Measurements from ENCODE around the gene CERS6.

CERS6 gene

DNA sequence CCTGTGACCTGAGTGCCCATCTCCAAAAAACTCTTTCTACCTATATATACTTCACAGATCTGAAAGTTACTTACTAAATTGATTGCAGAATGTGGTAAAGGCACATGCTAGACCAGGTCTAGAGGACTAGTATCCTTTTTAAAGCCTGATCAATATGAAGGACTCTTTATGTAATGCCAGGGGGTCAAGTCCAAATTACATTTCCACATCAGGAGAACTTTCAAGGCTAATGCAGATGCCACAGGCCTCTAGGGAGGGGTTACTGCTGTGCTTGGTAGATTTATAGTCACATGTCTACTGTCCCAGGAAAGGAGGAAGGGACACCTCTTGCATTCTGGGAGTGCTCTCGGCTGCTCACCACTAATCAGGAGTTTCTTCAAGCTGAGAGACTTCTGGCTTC lies 227.9 kb downstream of the CERS6 start:
- TF ChIP-seq GATA3 (IDR thresholded peaks at IDR 0.05; ENCODE audit: low read depth, low read length), result no peak
- TF ChIP-seq GATA2 (IDR thresholded peaks at IDR 0.05; ENCODE audit: low read depth, low read length), result no peak

DNA sequence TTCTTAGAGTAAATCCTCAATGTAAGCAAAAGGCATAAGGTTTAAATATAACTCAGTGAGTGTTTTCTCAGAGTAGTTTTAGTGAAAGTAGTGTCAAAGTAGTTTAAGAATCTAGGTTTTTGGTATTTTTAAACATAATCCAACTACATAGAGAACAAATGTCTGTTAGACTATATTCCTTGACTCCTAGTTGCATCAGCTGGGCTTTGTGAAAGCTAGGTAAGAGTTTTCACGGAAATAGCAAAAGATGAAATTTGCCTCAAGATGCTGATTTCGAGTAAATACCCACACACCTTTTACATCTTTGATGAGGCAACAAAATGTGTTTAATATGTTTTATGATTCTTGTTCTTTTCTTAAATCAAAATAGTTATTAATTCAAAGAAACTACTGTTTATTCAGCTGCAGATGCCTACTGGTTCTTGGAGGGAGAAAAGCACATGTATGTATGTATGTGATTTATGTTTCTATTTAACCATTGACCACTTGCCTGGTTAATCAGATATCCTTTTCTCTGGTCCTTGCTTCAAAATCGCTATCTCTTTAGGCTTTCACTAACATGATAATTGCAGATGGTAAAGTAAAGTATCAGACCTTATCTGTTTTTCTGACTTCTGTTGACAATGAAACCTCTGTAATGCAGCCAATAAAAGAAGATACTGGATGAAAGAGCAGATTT lies 229.0 kb downstream of the CERS6 start:
- TF ChIP-seq GATA2 (IDR thresholded peaks at IDR 0.05; ENCODE audit: low read depth, low read length), result peak; percentile 67; the same call in 1 of the 2 replicates
- TF ChIP-seq GATA3 (IDR thresholded peaks at IDR 0.05; ENCODE audit: low read depth, low read length), result peak; percentile 86

DNA sequence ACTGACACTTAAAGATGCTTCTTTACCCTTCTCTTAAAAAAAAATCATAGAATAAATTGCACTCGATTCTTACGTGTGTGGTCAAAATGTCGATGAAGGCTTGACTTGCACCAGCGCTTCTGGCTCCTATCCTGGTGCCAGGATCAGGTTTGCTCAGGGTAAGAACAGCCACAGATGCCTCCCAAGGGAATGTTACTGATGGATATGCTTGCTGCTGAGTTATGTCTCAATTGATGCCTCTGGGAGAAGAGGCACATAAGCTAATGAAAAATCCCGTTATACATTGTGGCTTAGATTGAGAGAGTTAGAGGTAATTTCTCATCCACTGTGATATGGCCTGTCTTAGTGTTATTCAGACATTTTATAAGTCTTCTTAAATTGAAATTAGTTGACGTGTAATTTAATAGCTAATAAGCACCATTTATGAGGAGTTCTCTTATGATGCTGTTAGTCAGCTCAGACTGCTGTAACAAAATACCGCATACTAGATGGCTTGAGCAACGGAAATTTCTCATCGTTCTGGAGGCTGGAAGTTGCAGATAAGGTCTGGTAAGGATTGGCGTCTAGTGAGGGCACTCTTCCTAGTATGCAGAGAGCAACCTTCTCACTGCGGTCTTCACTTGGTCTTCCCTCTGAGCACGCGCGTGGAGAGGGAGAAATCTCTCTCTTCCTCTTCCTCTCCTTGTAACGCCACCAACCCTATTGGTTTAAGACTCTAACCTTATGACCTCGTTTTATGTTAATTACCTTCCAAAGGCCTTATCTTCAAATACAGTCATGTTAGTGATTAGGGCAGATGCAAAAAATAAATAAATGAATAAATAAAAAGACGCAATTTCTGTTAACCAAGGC lies 229.8 kb downstream of the CERS6 start:
- TF ChIP-seq GATA3 (IDR thresholded peaks at IDR 0.05; ENCODE audit: low read depth, low read length) (0 out of 2 replicates have a peak, but pooled peaks have one; percentile 24), GATA2 (IDR thresholded peaks at IDR 0.05; ENCODE audit: low read depth, low read length) (peak; percentile 7; the same call in 1 of the 2 replicates)

DNA sequence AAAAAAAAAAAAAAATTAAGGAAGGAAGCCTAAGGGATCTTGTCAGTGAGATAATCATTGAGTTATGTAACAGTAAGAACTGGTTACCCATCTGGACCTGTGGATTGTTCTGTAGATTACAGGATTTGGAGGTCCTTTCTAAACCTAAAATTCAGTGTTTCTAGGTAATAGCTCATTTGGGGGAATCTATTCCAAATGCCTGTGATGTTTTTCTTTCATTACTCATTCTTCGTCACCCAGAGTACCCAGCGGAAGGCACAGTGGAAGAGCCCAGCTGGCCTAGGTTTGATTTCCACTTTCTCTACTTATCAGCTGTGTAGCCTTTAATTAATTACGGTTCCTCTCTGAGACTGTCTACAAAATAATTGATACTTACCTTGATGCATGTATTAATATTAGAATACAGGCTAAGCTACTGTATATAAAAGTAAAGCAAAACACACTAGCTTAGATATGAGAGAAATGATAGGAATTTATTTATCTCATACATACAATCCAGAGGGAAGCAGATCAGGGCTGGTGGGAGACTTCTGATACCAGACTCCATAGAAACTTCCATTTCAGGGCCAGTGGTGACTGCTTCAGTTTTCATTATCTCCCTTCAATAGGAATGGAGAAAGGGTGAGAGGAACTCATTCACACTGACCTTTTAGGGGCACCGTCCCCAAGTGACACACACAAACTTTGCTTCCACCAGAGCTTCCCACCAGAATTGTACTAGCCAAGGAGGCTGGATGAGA lies 230.6 kb downstream of the CERS6 start:
- TF ChIP-seq GATA3 (IDR thresholded peaks at IDR 0.05; ENCODE audit: low read depth, low read length), result no peak
- TF ChIP-seq GATA2 (IDR thresholded peaks at IDR 0.05; ENCODE audit: low read depth, low read length), result no peak

DNA sequence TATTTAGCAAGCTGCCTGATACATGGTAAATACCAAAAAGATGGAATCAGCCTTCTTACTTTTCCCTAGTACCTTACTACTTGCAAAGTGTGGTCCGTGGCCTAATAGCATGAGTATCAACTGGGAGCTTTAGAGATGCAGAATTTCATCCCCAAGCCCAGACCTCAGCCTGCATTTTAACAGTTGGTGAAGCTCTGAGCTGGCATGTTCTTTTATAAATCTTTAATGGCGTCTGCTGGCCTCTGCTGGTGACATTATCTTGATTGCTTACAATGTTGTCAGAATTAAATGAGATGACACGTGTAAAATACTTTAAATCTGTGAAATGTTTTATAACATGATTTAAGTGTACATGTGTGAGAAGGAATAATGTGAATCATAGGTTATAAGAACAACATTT lies 231.2 kb downstream of the CERS6 start:
- TF ChIP-seq GATA3 (IDR thresholded peaks at IDR 0.05; ENCODE audit: low read depth, low read length) (no peak), GATA2 (IDR thresholded peaks at IDR 0.05; ENCODE audit: low read depth, low read length) (no peak)

DNA sequence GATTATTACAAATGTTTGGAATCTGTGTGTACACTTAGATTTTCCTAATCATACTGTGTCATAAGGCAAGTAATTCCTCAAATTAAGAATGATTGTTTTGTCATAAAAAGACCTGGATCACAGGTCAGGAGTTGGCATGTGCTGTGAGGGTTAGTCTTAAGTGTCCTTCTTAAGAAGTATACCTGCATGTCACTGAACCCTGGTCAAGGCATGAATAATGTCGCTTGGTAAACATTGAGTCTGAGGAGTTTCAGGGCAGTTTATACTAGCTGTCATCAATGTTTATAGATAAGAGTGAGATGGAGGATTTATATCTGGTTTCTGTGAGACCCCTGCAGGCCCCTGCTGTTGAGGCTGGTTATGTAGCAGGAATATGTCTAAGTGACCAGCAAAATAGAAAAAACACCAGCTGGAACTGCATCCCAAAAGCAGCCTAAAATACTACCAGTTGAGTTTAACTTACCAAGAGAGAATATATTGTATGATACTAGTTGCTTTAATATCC lies 234.4 kb downstream of the CERS6 start:
- TF ChIP-seq GATA2 (IDR thresholded peaks at IDR 0.05; ENCODE audit: low read depth, low read length), result no peak
- TF ChIP-seq GATA3 (IDR thresholded peaks at IDR 0.05; ENCODE audit: low read depth, low read length), result no peak

DNA sequence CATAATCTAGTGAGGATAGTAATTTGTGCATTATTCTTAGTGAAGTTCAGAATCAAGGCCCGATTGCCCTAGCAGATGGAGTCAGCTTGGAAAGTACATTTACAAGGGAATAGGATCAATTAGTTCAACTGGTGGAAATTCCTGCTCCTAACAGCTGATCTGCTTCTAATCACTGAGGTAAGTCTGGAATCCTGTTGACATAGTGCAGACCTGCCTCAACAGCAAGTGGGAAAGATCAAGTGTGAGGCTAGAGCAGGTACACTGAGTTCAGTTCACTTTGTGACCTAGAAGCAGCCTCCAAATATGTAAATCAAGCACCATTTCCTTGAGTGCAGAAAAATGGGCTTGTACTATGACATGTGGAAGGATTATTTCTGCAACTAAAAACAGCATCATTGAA lies 235.1 kb downstream of the CERS6 start:
- TF ChIP-seq GATA2 (IDR thresholded peaks at IDR 0.05; ENCODE audit: low read depth, low read length), result no peak
- TF ChIP-seq GATA3 (IDR thresholded peaks at IDR 0.05; ENCODE audit: low read depth, low read length), result no peak

DNA sequence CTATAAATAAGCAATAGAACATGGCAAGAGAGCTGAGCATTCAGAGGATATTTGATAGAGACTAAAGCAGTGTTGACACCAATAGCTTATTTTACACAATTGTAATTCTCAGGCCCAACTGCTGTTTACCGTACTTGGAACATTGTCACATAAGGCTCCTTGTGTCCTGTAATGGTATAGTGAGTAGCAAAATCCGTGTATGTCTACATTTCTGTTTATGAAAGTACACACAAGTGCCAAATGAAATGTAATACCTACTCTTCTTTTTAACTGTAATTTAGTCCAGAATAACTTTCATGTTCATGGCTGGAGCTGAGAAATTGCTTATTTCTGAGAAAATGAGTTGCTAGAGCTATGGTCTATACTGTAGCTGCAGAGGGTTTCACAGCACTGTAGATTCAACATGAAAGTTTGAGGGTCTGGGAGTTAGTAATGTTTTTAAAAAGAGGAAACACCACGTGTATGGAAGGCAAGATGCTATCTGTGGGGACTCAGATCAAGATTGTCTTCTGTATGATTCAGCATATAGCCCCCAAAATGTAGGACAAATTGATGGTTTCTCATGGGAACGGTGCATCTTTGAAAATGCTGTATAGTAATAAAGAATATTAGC lies 236.2 kb downstream of the CERS6 start:
- TF ChIP-seq GATA3 (IDR thresholded peaks at IDR 0.05; ENCODE audit: low read depth, low read length) (no peak), GATA2 (IDR thresholded peaks at IDR 0.05; ENCODE audit: low read depth, low read length) (no peak)

DNA sequence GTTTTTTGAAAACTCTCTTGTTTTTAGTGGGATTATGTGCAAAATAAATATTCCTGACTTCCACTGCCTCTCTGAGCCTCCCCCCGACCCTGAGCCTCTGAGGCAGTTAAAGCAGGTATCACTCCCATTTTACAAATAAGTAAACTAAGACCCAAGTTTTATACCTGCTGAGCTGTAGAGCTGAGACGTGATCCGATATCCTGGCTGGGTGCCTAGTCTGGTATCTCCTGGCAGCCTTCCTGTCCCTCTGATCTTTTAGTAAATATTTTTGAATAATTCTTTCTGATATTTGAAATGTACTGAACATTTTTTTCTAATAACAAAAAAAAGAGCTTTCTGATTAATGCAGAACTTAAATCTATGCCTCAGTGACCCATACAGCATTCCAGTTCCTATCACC lies 238.1 kb downstream of the CERS6 start:
- TF ChIP-seq GATA2 (IDR thresholded peaks at IDR 0.05; ENCODE audit: low read depth, low read length) (no peak), GATA3 (IDR thresholded peaks at IDR 0.05; ENCODE audit: low read depth, low read length) (no peak)

DNA sequence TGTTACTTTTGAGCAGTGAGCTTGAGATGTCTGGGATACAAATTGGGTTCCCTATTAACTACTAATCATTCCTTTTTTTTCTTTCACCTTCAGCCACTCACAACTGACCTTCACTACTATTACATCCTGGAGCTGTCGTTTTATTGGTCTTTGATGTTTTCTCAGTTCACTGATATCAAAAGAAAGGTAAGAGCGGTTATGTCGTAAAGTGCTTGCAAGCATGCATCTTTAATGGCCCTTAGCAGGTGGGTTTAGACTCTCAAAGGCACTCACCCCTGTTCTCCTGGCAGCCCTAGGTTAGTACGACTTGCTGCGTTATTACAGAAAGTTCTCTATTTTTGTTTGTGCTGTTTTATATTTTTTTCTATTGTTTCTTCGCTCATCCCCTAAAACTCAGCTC lies 238.8 kb downstream of the CERS6 start:
- TF ChIP-seq GATA2 (IDR thresholded peaks at IDR 0.05; ENCODE audit: low read depth, low read length) (no peak), GATA3 (IDR thresholded peaks at IDR 0.05; ENCODE audit: low read depth, low read length) (no peak)

DNA sequence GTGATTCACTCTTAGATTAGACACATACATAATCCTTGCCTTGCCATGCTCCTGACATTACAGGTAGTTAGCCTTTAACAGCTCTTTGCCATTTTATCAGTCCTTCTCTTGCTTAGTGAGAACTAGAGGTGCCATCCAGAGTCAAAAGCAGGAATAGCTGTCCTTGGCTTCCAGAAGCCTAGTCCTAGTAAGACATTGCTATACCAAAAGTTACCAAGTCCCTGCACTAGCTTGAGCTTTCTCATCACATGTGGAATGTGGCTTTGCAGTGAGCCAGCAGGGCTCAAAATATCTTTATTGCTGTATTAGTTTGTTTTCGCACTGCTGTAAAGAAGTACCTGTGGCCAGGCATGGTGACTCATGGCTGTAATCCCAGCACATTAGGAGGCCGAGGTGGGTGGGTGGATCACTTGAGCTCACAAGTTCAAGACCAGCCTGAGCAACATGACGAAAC lies 241.6 kb downstream of the CERS6 start:
- TF ChIP-seq GATA2 (IDR thresholded peaks at IDR 0.05; ENCODE audit: low read depth, low read length) (no peak), GATA3 (IDR thresholded peaks at IDR 0.05; ENCODE audit: low read depth, low read length) (no peak)

DNA sequence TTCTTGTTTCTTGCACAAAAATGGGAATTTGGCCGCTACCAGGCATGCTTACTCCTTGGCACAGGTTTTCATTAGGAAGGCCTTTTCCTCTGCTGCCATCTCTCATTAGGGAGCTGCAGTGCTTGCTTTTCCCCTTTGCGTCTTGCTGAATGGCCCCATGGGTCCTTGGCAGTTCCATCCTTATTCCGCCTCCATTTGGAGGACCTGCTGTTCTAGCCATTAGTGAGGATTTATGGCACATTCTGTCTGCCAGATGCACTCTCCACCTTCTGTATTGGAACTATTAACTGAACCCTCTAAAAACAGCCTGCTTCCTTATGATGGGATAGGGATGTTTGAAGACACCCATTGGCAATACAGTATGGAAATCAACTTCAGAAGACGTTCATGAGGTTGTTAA lies 242.9 kb downstream of the CERS6 start:
- TF ChIP-seq GATA3 (IDR thresholded peaks at IDR 0.05; ENCODE audit: low read depth, low read length), result no peak
- TF ChIP-seq GATA2 (IDR thresholded peaks at IDR 0.05; ENCODE audit: low read depth, low read length), result no peak

DNA sequence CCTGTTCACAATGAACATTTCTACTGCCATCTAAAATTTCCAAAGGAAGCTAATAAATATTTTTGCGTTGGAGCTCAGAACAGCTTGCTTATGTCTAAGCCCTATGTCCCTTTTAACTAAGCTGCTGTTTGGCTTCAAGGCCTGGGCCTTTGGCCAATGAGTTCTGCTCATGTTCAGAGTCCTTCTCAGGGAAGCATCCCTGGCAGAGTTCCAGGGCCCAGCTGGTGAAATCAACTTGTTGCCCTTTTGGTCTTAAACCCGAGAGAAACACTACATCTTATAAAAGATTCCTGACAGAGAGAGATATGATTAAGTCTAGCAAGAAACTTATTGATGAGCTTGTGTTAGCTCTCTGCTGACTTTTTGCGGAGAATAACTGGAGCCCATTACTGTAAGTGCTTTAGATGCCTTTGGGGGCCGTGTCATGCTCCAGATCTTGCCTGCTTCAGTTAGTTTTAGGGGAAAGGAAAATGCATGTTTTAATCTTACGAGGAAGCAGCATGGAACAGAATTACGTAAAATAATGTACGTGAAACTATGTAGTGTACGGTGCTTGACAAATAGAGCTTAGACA lies 243.9 kb downstream of the CERS6 start:
- TF ChIP-seq GATA3 (IDR thresholded peaks at IDR 0.05; ENCODE audit: low read depth, low read length) (no peak), GATA2 (IDR thresholded peaks at IDR 0.05; ENCODE audit: low read depth, low read length) (no peak)
